Measurements from ENCODE around the gene HSD3B7.

HSD3B7 gene

GRCh38 chr16:31033709-31034492 lies 48.9 kb downstream of the HSD3B7 start (continued):
- TF ChIP-seq ZNF214 (tag by site-specific recombination; IDR thresholded peaks at IDR 0.05; ENCODE audit: borderline replicate concordance) (no peak), ZBTB49 (tag by site-specific recombination; IDR thresholded peaks at IDR 0.05; ENCODE audit: low read depth) (no peak), PRDM1 (tag by site-specific recombination; IDR thresholded peaks at IDR 0.05) (peak; percentile 70), ZNF274 (IDR thresholded peaks at IDR 0.05; ENCODE audit: low read length) (no peak), ZNF274 (tag by site-specific recombination; IDR thresholded peaks at IDR 0.05; ENCODE audit: borderline replicate concordance) (no peak), ZNF555 (tag by site-specific recombination; conservative IDR thresholded peaks at IDR 0.05) (no peak), MEIS1 (CRISPR knock-in tag; IDR thresholded peaks at IDR 0.05; ENCODE audit: borderline replicate concordance) (no peak), ZNF324 (tag by site-specific recombination; IDR thresholded peaks at IDR 0.05) (peak; percentile 61; the same call in 1 of the 2 replicates), ZNF398 (tag by site-specific recombination; IDR thresholded peaks at IDR 0.05) (no peak; the same call in 1 of the 2 replicates), OVOL3 (tag by site-specific recombination; IDR thresholded peaks at IDR 0.05) (no peak), ZNF394 (tag by site-specific recombination; IDR thresholded peaks at IDR 0.05; ENCODE audit: borderline replicate concordance) (peak; percentile 91), BCL11B (tag by site-specific recombination; IDR thresholded peaks at IDR 0.05; ENCODE audit: low read depth) (peak; percentile 89), ZNF704 (tag by site-specific recombination; IDR thresholded peaks at IDR 0.05) (no peak), SP3 (tag by site-specific recombination; IDR thresholded peaks at IDR 0.05) (peak; percentile 73), TRIM28 (IDR thresholded peaks at IDR 0.05; ENCODE audit: borderline replicate concordance, low read length) (no peak), ZNF132 (tag by site-specific recombination; IDR thresholded peaks at IDR 0.05; ENCODE audit: borderline replicate concordance) (no peak), ELK4 (IDR thresholded peaks at IDR 0.05; ENCODE audit: borderline replicate concordance, low read depth, low read length) (no peak), ZNF548 (tag by site-specific recombination; IDR thresholded peaks at IDR 0.05) (no peak), ZNF404 (tag by site-specific recombination; IDR thresholded peaks at IDR 0.05) (no peak), KLF17 (tag by site-specific recombination; IDR thresholded peaks at IDR 0.05) (no peak; the same call in 1 of the 2 replicates), IKZF3 (tag by site-specific recombination; IDR thresholded peaks at IDR 0.05) (peak; percentile 84), ZNF341 (tag by site-specific recombination; IDR thresholded peaks at IDR 0.05; ENCODE audit: low read depth) (peak; percentile 94), ZNF239 (tag by site-specific recombination; IDR thresholded peaks at IDR 0.05) (no peak), ZNF629 (tag by site-specific recombination; IDR thresholded peaks at IDR 0.05) (0 out of 2 replicates have a peak, but pooled peaks have one; percentile 16), ZNF645 (tag by site-specific recombination; IDR thresholded peaks at IDR 0.05) (peak; percentile 78; the same call in 1 of the 2 replicates), ZNF843 (tag by site-specific recombination; IDR thresholded peaks at IDR 0.05) (0 out of 2 replicates have a peak, but pooled peaks have one; percentile 13), ZBTB21 (tag by site-specific recombination; IDR thresholded peaks at IDR 0.05) (no peak), ZIC2 (tag by site-specific recombination; IDR thresholded peaks at IDR 0.05) (no peak), ZNF426 (tag by site-specific recombination; IDR thresholded peaks at IDR 0.05) (no peak), ZBTB8A (tag by site-specific recombination; IDR thresholded peaks at IDR 0.05) (no peak), ZBTB20 (tag by site-specific recombination; IDR thresholded peaks at IDR 0.05) (peak; percentile 73; the same call in 1 of the 2 replicates), SCRT2 (tag by site-specific recombination; IDR thresholded peaks at IDR 0.05) (peak; percentile 16; the same call in 1 of the 2 replicates)
